A549 treated with AZD9567 at 1 μM for 4 hours (cell line): ENCODE measurements around the gene ICA1L. TPM values are rescaled to one million over a fixed set of nuclear protein-coding genes. Genes with fewer than 3 reads are reported as not detected.

Experiments used
- total RNA-seq: library from RNA; stranded (reverse); fragments of 200-300 nt; extraction: Qiagen RNA extraction; gene quantifications from 5 replicates; pipeline ENCODE4 v1.2.3, GENCODE V29; 2022; ENCODE audit not compliant: insufficient read depth

ICA1L gene
- 1.6 to 5.6 TPM (median 1.9 TPM) in 5 replicates for total RNA-seq

GRCh38 chr2:202871300-202872141, at the start of gene ICA1L:
Gene ICA1L (minus strand): TSS chr2:202871766. CDS start chr2:202829009, 42,757 bp downstream.

GRCh38 chr2:202911512-202912341, 40.2 kb upstream of the ICA1L start, which contains the start of the genes CARF and WDR12:
Gene CARF (plus strand): TSS chr2:202912275. CDS start chr2:202941903, 29,628 bp downstream.
Gene WDR12 (minus strand): TSS chr2:202911673. CDS start chr2:202911476, 197 bp downstream.

Other genes starting within 250 kb of the ICA1L start
- gene FAM117B, start 236.8 kb downstream of the ICA1L start, total RNA-seq, result 1.7 to 2.5 TPM (median 2.2 TPM) in 5 replicates
- 67.5 to 82.0 TPM (median 76.0 TPM) in 5 replicates for gene WDR12, start 39.9 kb upstream of the ICA1L start, total RNA-seq
- 0.86 to 1.1 TPM (median 1.00 TPM) in 4 of 5 replicates, not detected in the other for gene CARF, start 40.5 kb upstream of the ICA1L start, total RNA-seq
- 3.4 to 5.0 TPM (median 4.5 TPM) in 5 replicates for gene NBEAL1, start 143.1 kb upstream of the ICA1L start, total RNA-seq